GM23338 (cell line): Measurements from ENCODE around the gene SPATA1. TPM values are rescaled to one million over a fixed set of nuclear protein-coding genes. Genes with fewer than 3 reads are reported as not detected.

Experiments used
- ATAC-seq: fragments of 200-7000 bp; cut with Tn5 transposase; 3 replicates; pipeline ENCODE4 v1.9.1; 2020
- DNase-seq: peaks from one replicate; pipeline ENCODE4 v3.0.0-alpha.2; 2015; ENCODE audit warnings: low spot score
- H2AFZ ChIP-seq: fragments of 200-600 bp; sonication (generic); 2 replicates; pipeline ENCODE4 v1.8.0; 2016; ENCODE audit warnings: antibody characterized with exemption, mild to moderate bottlenecking, moderate library complexity
- H3F3A ChIP-seq: fragments of 200-600 bp; sonication (generic); replicated peaks from 2 replicates; pipeline ENCODE4 v1.8.0; 2017; ENCODE audit warnings: antibody characterized with exemption, mixed run types, low read depth
- H3K27ac ChIP-seq: fragments of 200-600 bp; sonication (generic); 2 replicates; pipeline ENCODE4 v1.6.1; 2016; ENCODE audit warnings: low read depth
- H3K27me3 ChIP-seq: fragments of 200-600 bp; sonication (generic); 2 replicates; pipeline ENCODE4 v1.8.0; 2016; ENCODE audit warnings: mild to moderate bottlenecking, mixed run types, moderate library complexity; ENCODE audit not compliant: insufficient read depth
- H3K36me3 ChIP-seq: fragments of 200-600 bp; sonication (generic); 2 replicates; pipeline ENCODE4 v1.8.0; 2016; ENCODE audit warnings: mild to moderate bottlenecking; ENCODE audit not compliant: insufficient read depth
- H3K4me1 ChIP-seq: fragments of 200-600 bp; sonication (generic); 2 replicates; pipeline ENCODE4 v1.8.0; 2016; ENCODE audit warnings: mild to moderate bottlenecking, moderate library complexity; ENCODE audit not compliant: insufficient read depth
- H3K4me2 ChIP-seq: fragments of 200-600 bp; sonication (generic); 2 replicates; pipeline ENCODE4 v1.7.1; 2017; ENCODE audit warnings: mixed run types
- H3K4me3 ChIP-seq: fragments of 200-600 bp; sonication (generic); 2 replicates; pipeline ENCODE4 v1.6.1; 2016; ENCODE audit warnings: mixed run types
- H3K79me2 ChIP-seq: fragments of 200-600 bp; sonication (generic); replicated peaks from 2 replicates; pipeline ENCODE4 v1.8.0; 2017; ENCODE audit warnings: mild to moderate bottlenecking; ENCODE audit not compliant: insufficient read depth
- H3K9me2 ChIP-seq: fragments of 200-600 bp; sonication (generic); 2 replicates; pipeline ENCODE4 v1.8.0; 2017; ENCODE audit not compliant: insufficient read depth
- H4K20me1 ChIP-seq: fragments of 200-600 bp; sonication (generic); replicated peaks from 2 replicates; pipeline ENCODE4 v1.8.0; 2017; ENCODE audit warnings: mild to moderate bottlenecking; ENCODE audit not compliant: insufficient read depth
- H3K27ac Mint-ChIP-seq: 2 replicates; pipeline ENCODE4 v1.8.0; 2020; ENCODE audit warnings: inconsistent platforms, mild to moderate bottlenecking, moderate library complexity, mixed read lengths
- H3K27me3 Mint-ChIP-seq: 3 replicates; pipeline ENCODE4 v1.8.0; 2022; ENCODE audit warnings: low read depth, mild to moderate bottlenecking, moderate library complexity, mixed read lengths, inconsistent platforms; ENCODE audit not compliant: insufficient read depth, poor library complexity
- H3K36me3 Mint-ChIP-seq: 3 replicates; pipeline ENCODE4 v1.8.0; 2021; ENCODE audit warnings: low read depth, mild to moderate bottlenecking, inconsistent platforms, moderate library complexity, mixed read lengths
- H3K4me1 Mint-ChIP-seq: 3 replicates; pipeline ENCODE4 v1.8.0; 2020; ENCODE audit warnings: mild to moderate bottlenecking, inconsistent platforms, mixed read lengths
- H3K4me3 Mint-ChIP-seq: 3 replicates; pipeline ENCODE4 v1.8.0; 2021; ENCODE audit warnings: moderate library complexity, mild to moderate bottlenecking, inconsistent platforms, mixed read lengths
- H3K9me3 Mint-ChIP-seq: 3 replicates; pipeline ENCODE4 v1.8.0; 2020; ENCODE audit warnings: moderate library complexity, mild to moderate bottlenecking, inconsistent platforms, mixed read lengths
- CREB1 ChIP-seq: fragments of 250-450 bp; sonication (Bioruptor Pico); IDR thresholded peaks from 2 replicates; pipeline ENCODE4 v1.5.0; 2020; ENCODE audit warnings: low read depth, mild to moderate bottlenecking, moderate library complexity
- ETS1 ChIP-seq: IDR thresholded peaks from 2 replicates; pipeline ENCODE4 v1.6.1; 2016; ENCODE audit warnings: antibody characterized with exemption
- EZH2 ChIP-seq: fragments of 200-600 bp; sonication (generic); IDR thresholded peaks from one replicate; pipeline ENCODE4 v1.8.0; 2017; ENCODE audit warnings: antibody characterized with exemption, mild to moderate bottlenecking, low read depth; ENCODE audit not compliant: unreplicated experiment
- EZH2phosphoT487 ChIP-seq: fragments of 200-600 bp; sonication (generic); IDR thresholded peaks from one replicate; pipeline ENCODE4 v1.8.1; 2018; ENCODE audit warnings: antibody characterized with exemption; ENCODE audit not compliant: unreplicated experiment
- JUNB ChIP-seq: IDR thresholded peaks from one replicate; pipeline ENCODE4 v1.6.1; 2016; ENCODE audit warnings: antibody characterized with exemption; ENCODE audit not compliant: unreplicated experiment
- NANOG ChIP-seq: IDR thresholded peaks from 2 replicates; pipeline ENCODE4 v1.6.1; 2016; ENCODE audit warnings: antibody characterized with exemption, borderline replicate concordance
- POLR2AphosphoS5 ChIP-seq: IDR thresholded peaks from 2 replicates; pipeline ENCODE4 v1.6.1; 2016; ENCODE audit warnings: antibody characterized with exemption, low read depth
- STAT1 ChIP-seq: IDR thresholded peaks from one replicate; pipeline ENCODE4 v1.6.1; 2016; ENCODE audit warnings: antibody characterized with exemption; ENCODE audit not compliant: unreplicated experiment
- ZNF114 ChIP-seq: fragments of 250-450 bp; sonication (Bioruptor Pico); IDR thresholded peaks from 2 replicates; pipeline ENCODE4 v1.5.0; 2020; ENCODE audit warnings: mild to moderate bottlenecking, moderate library complexity
- ZNF331 ChIP-seq: fragments of 250-450 bp; sonication (Bioruptor Pico); IDR thresholded peaks from 2 replicates; pipeline ENCODE4 v1.5.0; 2020; ENCODE audit warnings: low read depth, mild to moderate bottlenecking, moderate library complexity
- ZNF462 ChIP-seq: fragments of 250-450 bp; sonication (Bioruptor Pico); IDR thresholded peaks from 2 replicates; pipeline ENCODE4 v1.5.0; 2020; ENCODE audit warnings: mild to moderate bottlenecking, moderate library complexity
- polyA plus RNA-seq: library from polyadenylated mRNA; unstranded; fragments of >200 nt; fragmentation: Nextera tagmentation; extraction: Ambion mirVana; gene quantifications from 2 replicates; pipeline ENCODE4 v1.2.1, GENCODE V29; 2016
- total RNA-seq: library from RNA; depleted of rRNA; stranded (reverse); fragments of >200 nt; shearing (Covaris generic); gene quantifications from 2 replicates; pipeline ENCODE4 v1.2.3, GENCODE V29; 2014
- TF ChIP-seq, protein P1 (sequence below), 2 experiments: fragments of 200-600 bp in 1 of 2; sonication (generic) in 1 of 2; conservative IDR thresholded peaks; 2 replicates each; pipeline versions ENCODE4 v1.5.1 to v1.6.1; 2016 to 2017; ENCODE audit warnings: antibody characterized with exemption in 2 of 2, low read depth in 2 of 2, mild to moderate bottlenecking in 2 of 2, moderate library complexity in 1 of 2
- TF ChIP-seq, protein P2 (sequence below): IDR thresholded peaks from one replicate; pipeline ENCODE4 v1.6.1; 2018; ENCODE audit warnings: antibody characterized with exemption; ENCODE audit not compliant: unreplicated experiment

SPATA1 gene
- total and polyA plus RNA-seq, 2 experiments from 2014 or later, result 3.3 TPM; not detected in 1

GRCh38 chr1:84598846-84599741 lies 92.9 kb downstream of the SPATA1 start:
- peak overlapping the region; percentile 56; the same call in 1 of the 2 replicates for H2AFZ ChIP-seq
- no peaks in the 10 kb centered on the region for H3K9me2 ChIP-seq
- Mint-ChIP-seq H3K27ac (no peak overlapping the region), H3K9me3 (peaks cover 6% of the 10 kb centered on the region), H3K4me1 (no peaks in the 10 kb centered on the region; the same call in 2 of the 3 replicates), H3K36me3 (peaks cover 1% of the 10 kb centered on the region; the same call in 1 of the 3 replicates), H3K4me3 (no peak overlapping the region), H3K27me3 (peaks cover 3% of the 10 kb centered on the region)
- no peaks in the 10 kb centered on the region for H3K36me3 ChIP-seq
- no peak overlapping the region for H3K27ac ChIP-seq
- ATAC-seq (no peak), DNase-seq (no peak)
- no peak overlapping the region for H3K4me3 ChIP-seq
- no peak overlapping the region for H3K4me2 ChIP-seq
- H3K27me3 ChIP-seq, result no peaks in the 10 kb centered on the region
- H4K20me1 ChIP-seq, result no peaks in the 10 kb centered on the region
- TF ChIP-seq ZNF462 (CRISPR knock-in tag) (no peak), EZH2phosphoT487 (no peak), CREB1 (CRISPR knock-in tag) (no peak), STAT1 (no peak), ETS1 (no peak), JUNB (no peak), ZNF331 (CRISPR knock-in tag) (no peak), EZH2 (no peak), POLR2AphosphoS5 (no peak), ZNF114 (no peak), NANOG (no peak)
- TF ChIP-seq, protein P1, sequence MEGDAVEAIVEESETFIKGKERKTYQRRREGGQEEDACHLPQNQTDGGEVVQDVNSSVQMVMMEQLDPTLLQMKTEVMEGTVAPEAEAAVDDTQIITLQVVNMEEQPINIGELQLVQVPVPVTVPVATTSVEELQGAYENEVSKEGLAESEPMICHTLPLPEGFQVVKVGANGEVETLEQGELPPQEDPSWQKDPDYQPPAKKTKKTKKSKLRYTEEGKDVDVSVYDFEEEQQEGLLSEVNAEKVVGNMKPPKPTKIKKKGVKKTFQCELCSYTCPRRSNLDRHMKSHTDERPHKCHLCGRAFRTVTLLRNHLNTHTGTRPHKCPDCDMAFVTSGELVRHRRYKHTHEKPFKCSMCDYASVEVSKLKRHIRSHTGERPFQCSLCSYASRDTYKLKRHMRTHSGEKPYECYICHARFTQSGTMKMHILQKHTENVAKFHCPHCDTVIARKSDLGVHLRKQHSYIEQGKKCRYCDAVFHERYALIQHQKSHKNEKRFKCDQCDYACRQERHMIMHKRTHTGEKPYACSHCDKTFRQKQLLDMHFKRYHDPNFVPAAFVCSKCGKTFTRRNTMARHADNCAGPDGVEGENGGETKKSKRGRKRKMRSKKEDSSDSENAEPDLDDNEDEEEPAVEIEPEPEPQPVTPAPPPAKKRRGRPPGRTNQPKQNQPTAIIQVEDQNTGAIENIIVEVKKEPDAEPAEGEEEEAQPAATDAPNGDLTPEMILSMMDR (conservative IDR thresholded peaks at IDR 0.05; ENCODE audit: low read depth in 2 of 2), result no peak
- TF ChIP-seq, protein P2, sequence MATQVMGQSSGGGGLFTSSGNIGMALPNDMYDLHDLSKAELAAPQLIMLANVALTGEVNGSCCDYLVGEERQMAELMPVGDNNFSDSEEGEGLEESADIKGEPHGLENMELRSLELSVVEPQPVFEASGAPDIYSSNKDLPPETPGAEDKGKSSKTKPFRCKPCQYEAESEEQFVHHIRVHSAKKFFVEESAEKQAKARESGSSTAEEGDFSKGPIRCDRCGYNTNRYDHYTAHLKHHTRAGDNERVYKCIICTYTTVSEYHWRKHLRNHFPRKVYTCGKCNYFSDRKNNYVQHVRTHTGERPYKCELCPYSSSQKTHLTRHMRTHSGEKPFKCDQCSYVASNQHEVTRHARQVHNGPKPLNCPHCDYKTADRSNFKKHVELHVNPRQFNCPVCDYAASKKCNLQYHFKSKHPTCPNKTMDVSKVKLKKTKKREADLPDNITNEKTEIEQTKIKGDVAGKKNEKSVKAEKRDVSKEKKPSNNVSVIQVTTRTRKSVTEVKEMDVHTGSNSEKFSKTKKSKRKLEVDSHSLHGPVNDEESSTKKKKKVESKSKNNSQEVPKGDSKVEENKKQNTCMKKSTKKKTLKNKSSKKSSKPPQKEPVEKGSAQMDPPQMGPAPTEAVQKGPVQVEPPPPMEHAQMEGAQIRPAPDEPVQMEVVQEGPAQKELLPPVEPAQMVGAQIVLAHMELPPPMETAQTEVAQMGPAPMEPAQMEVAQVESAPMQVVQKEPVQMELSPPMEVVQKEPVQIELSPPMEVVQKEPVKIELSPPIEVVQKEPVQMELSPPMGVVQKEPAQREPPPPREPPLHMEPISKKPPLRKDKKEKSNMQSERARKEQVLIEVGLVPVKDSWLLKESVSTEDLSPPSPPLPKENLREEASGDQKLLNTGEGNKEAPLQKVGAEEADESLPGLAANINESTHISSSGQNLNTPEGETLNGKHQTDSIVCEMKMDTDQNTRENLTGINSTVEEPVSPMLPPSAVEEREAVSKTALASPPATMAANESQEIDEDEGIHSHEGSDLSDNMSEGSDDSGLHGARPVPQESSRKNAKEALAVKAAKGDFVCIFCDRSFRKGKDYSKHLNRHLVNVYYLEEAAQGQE, result no peak
- no peaks in the 10 kb centered on the region for H3F3A ChIP-seq
- H3K79me2 ChIP-seq, result no peaks in the 10 kb centered on the region
- H3K4me1 ChIP-seq, result no peaks in the 10 kb centered on the region; the same call in 1 of the 2 replicates
